Hepatocyte (in vitro differentiated cells): ENCODE results near the gene PLS3. TPM values are rescaled to one million over a fixed set of nuclear protein-coding genes. Genes with fewer than 3 reads are reported as not detected.

ENCODE experiments used
- DNase-seq: peaks from one replicate; pipeline ENCODE4 v3.0.0-alpha.2; 2016; ENCODE audit warnings: low spot score
- H2AFZ ChIP-seq: fragments of 200-600 bp; sonication (generic); 2 replicates; pipeline ENCODE4 v1.6.0; 2016; ENCODE audit warnings: antibody characterized with exemption, mild to moderate bottlenecking
- H3K27ac ChIP-seq: fragments of 200-600 bp; sonication (generic); 2 replicates; pipeline ENCODE4 v1.5.1; 2016; ENCODE audit warnings: mild to moderate bottlenecking
- H3K27me3 ChIP-seq: fragments of 200-600 bp; sonication (generic); 2 replicates; pipeline ENCODE4 v1.6.1; 2016
- H3K36me3 ChIP-seq: fragments of 200-600 bp; sonication (generic); replicated peaks from 2 replicates; pipeline ENCODE4 v1.5.1; 2016; ENCODE audit warnings: low read depth; ENCODE audit not compliant: insufficient read depth
- H3K4me1 ChIP-seq: fragments of 200-600 bp; sonication (generic); 2 replicates; pipeline ENCODE4 v1.5.1; 2016; ENCODE audit warnings: mild to moderate bottlenecking, moderate library complexity; ENCODE audit not compliant: insufficient read depth
- H3K4me2 ChIP-seq: fragments of 200-600 bp; sonication (generic); 2 replicates; pipeline ENCODE4 v1.6.0; 2016
- H3K4me3 ChIP-seq: fragments of 200-600 bp; sonication (generic); 2 replicates; pipeline ENCODE4 v1.5.1; 2016; ENCODE audit warnings: mild to moderate bottlenecking
- H3K79me2 ChIP-seq: fragments of 200-600 bp; sonication (generic); 2 replicates; pipeline ENCODE4 v1.6.0; 2017; ENCODE audit warnings: mild to moderate bottlenecking
- H3K9me2 ChIP-seq: fragments of 200-600 bp; sonication (generic); replicated peaks from 2 replicates; pipeline ENCODE4 v1.6.0; 2017; ENCODE audit warnings: mild to moderate bottlenecking; ENCODE audit not compliant: insufficient read depth
- H3K9me3 ChIP-seq: fragments of 200-600 bp; sonication (generic); 2 replicates; pipeline ENCODE4 v1.5.1; 2016; ENCODE audit warnings: low read depth, mild to moderate bottlenecking
- H4K20me1 ChIP-seq: fragments of 200-600 bp; sonication (generic); 2 replicates; pipeline ENCODE4 v1.6.0; 2016; ENCODE audit warnings: mild to moderate bottlenecking; ENCODE audit not compliant: insufficient read depth, poor library complexity, severe bottlenecking
- EZH2 ChIP-seq: fragments of 200-600 bp; sonication (generic); IDR thresholded peaks from 2 replicates; pipeline ENCODE4 v1.6.1; 2016; ENCODE audit warnings: antibody characterized with exemption, mild to moderate bottlenecking, borderline replicate concordance
- EZH2phosphoT487 ChIP-seq: fragments of 200-600 bp; sonication (generic); IDR thresholded peaks from one replicate; pipeline ENCODE4 v1.6.1; 2018; ENCODE audit warnings: antibody characterized with exemption, mild to moderate bottlenecking, low read depth, moderate library complexity; ENCODE audit not compliant: unreplicated experiment, severe bottlenecking
- WGBS: methylation state at CpG from one replicate; pipeline ENCODE4 v1.1.6; 2016; ENCODE audit warnings: low lambda C conversion rate; ENCODE audit errors: missing lambda C conversion rate; 5-methylcytosine and 5-hydroxymethylcytosine counted together
- polyA plus RNA-seq: library from polyadenylated mRNA; unstranded; fragments of >200 nt; fragmentation: Nextera tagmentation; extraction: Ambion mirVana; gene quantifications from 2 replicates; pipeline ENCODE4 v1.2.1, GENCODE V29; 2016
- total RNA-seq: library from RNA; depleted of rRNA; stranded (reverse); fragments of >200 nt; gene quantifications from 2 replicates; pipeline ENCODE4 v1.2.3, GENCODE V29; 2014
- TF ChIP-seq, protein P1 (sequence below): fragments of 200-600 bp; sonication (generic); IDR thresholded peaks from 2 replicates; pipeline ENCODE4 v1.5.1; 2016; ENCODE audit warnings: antibody characterized with exemption, mild to moderate bottlenecking; ENCODE audit not compliant: poor library complexity

Gene PLS3
- total and polyA plus RNA-seq, 2 experiments from 2014 or later = 277 to 361 TPM

DNA sequence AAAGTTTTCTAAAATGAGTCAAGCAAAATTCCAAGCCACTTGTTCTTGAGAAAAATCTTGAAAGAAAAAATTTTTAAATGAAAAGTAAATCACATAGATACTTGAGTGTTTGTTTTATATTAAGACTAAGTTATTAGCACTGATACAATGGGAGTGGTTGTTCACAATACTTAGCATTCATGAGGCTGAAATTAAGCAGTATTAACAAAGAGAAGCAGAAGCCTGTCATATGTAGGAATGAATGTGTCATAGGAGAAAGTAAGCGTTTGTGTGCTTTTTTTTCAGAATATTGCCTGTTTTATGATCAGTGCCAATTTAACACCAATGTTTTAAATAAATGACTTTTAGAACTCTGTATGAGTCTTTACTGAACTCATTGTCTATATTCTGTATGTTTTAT is 37.6 kb downstream of the PLS3 start:
- Histone ChIP-seq H2AFZ (no peak overlapping the region), H3K27ac (no peak overlapping the region), H3K4me1 (peaks cover 3% of the 10 kb centered on the region), H3K27me3 (no peaks in the 10 kb centered on the region), H3K36me3 (no peaks in the 10 kb centered on the region), H3K79me2 (peaks cover 95% of the 10 kb centered on the region), H3K4me3 (no peak overlapping the region), H3K4me2 (no peak overlapping the region), H3K9me3 (no peaks in the 10 kb centered on the region), H3K9me2 (no peaks in the 10 kb centered on the region), H4K20me1 (no peaks in the 10 kb centered on the region)
- WGBS = 91% methylated on average over 1 of the region's 1 CpG
- DNase-seq = no peak
- TF ChIP-seq, protein P1, sequence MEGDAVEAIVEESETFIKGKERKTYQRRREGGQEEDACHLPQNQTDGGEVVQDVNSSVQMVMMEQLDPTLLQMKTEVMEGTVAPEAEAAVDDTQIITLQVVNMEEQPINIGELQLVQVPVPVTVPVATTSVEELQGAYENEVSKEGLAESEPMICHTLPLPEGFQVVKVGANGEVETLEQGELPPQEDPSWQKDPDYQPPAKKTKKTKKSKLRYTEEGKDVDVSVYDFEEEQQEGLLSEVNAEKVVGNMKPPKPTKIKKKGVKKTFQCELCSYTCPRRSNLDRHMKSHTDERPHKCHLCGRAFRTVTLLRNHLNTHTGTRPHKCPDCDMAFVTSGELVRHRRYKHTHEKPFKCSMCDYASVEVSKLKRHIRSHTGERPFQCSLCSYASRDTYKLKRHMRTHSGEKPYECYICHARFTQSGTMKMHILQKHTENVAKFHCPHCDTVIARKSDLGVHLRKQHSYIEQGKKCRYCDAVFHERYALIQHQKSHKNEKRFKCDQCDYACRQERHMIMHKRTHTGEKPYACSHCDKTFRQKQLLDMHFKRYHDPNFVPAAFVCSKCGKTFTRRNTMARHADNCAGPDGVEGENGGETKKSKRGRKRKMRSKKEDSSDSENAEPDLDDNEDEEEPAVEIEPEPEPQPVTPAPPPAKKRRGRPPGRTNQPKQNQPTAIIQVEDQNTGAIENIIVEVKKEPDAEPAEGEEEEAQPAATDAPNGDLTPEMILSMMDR = no peak
- TF ChIP-seq EZH2 = no peak
- TF ChIP-seq EZH2phosphoT487 = no peak

DNA sequence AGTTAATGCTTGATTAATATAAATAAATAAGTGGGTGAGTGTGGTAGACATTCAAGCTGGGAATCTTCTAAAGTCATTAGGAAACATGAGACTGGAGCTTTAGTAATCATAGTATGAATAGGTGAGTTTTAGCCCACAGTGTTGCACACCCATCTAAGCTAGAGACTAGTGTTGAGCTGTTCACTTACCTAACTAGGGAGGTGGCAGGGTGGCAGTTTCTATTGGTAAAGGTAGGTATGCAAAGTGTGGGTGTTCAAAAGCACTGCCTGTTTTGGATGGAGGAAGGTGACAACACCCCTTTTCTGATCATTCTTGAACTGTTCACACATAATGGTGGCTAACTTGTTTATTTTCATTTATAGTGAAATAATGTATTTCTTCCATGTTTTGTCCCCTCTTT is 41.3 kb downstream of the PLS3 start:
- Histone ChIP-seq H3K9me3 (no peaks in the 10 kb centered on the region), H3K79me2 (peaks cover 90% of the 10 kb centered on the region), H3K27ac (no peak overlapping the region), H3K4me1 (no peaks in the 10 kb centered on the region), H3K36me3 (no peaks in the 10 kb centered on the region), H2AFZ (no peak overlapping the region), H3K4me3 (no peak overlapping the region), H3K9me2 (no peaks in the 10 kb centered on the region), H4K20me1 (no peaks in the 10 kb centered on the region), H3K4me2 (no peak overlapping the region), H3K27me3 (no peaks in the 10 kb centered on the region)
- DNase-seq = no peak
- TF ChIP-seq EZH2 = no peak
- no peak for TF ChIP-seq EZH2phosphoT487
- TF ChIP-seq, protein P1 = no peak

DNA sequence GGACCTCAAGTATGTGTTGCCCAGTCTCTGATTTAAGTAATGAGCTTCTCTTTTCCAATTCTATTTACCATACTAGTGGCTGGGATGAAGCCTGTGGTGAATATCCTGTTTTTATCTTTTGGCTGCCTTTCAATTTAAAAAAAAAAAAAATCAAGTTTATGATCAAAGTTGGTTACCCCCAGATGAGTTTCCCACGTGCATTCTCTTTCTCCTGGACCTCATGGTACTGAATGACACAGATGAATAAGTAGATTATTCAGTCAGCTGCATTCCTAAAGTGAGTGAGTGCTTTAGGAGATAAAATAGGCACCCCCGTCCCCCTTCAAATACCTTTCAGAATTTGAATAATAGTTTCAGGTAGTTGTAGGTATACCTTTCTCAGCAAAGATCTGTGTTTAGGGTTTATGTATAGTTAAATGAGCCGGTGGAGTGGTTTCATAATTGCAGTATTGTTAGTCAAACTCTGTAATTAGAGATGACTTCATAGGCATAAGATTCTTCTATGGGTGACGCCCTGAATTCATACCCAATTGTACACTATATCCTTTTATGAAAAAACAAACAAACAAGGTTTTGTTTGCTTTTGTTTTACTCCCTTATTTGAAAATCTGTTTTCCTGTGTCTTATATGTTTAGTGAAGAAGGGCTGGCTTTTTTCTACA is 41.9 kb downstream of the PLS3 start:
- no peaks in the 10 kb centered on the region for H3K27me3 ChIP-seq
- no peak for DNase-seq
- no peaks in the 10 kb centered on the region for H4K20me1 ChIP-seq
- TF ChIP-seq, protein P1 = no peak
- no peak for TF ChIP-seq EZH2
- TF ChIP-seq EZH2phosphoT487 = no peak
- H3K36me3 ChIP-seq = no peaks in the 10 kb centered on the region
- 75% methylated on average over 4 of the region's 4 CpGs for WGBS
- H3K4me2 ChIP-seq = no peak overlapping the region
- H3K9me3 ChIP-seq = no peaks in the 10 kb centered on the region
- H3K4me1 ChIP-seq = no peaks in the 10 kb centered on the region
- H3K4me3 ChIP-seq = no peak overlapping the region
- H3K27ac ChIP-seq = peak overlapping the region; percentile 18
- H3K9me2 ChIP-seq = no peaks in the 10 kb centered on the region
- H2AFZ ChIP-seq = no peak overlapping the region
- peaks cover 88% of the 10 kb centered on the region for H3K79me2 ChIP-seq
